SK-N-SH treated with all-trans-retinoic acid at 6 μM for 48 hours (cell line): ENCODE data around the gene RHCE.

ENCODE experiments used
- ATAC-seq: fragments of 200-7000 bp; cut with Tn5 transposase; 3 replicates; pipeline ENCODE4 v1.9.1; 2020; ENCODE audit warnings: mild to moderate bottlenecking, moderate library complexity
- ARNTL ChIP-seq: fragments of 450-650 bp; formaldehyde crosslinking; IDR thresholded peaks from 2 replicates; pipeline ENCODE4 v1.5.0; 2020; ENCODE audit warnings: low read depth, mild to moderate bottlenecking, moderate library complexity, borderline replicate concordance
- BACH2 ChIP-seq: fragments of 250-450 bp; sonication (Bioruptor Pico); IDR thresholded peaks from 2 replicates; pipeline ENCODE4 v1.9.0; 2021; ENCODE audit warnings: mild to moderate bottlenecking, borderline replicate concordance
- CREB5 ChIP-seq: fragments of 250-450 bp; sonication (Bioruptor Pico); IDR thresholded peaks from 2 replicates; pipeline ENCODE4 v1.5.1; 2020; ENCODE audit warnings: low read depth, mild to moderate bottlenecking, moderate library complexity
- CSDC2 ChIP-seq: fragments of 250-450 bp; sonication (Bioruptor Pico); IDR thresholded peaks from 2 replicates; pipeline ENCODE4 v1.5.0; 2020; ENCODE audit warnings: mild to moderate bottlenecking, moderate library complexity
- CSRNP3 ChIP-seq: fragments of 250-450 bp; sonication (Bioruptor Pico); IDR thresholded peaks from 2 replicates; pipeline ENCODE4 v1.5.1; 2021; ENCODE audit warnings: mild to moderate bottlenecking, moderate library complexity
- ESRRG ChIP-seq: fragments of 250-450 bp; sonication (Bioruptor Pico); IDR thresholded peaks from 2 replicates; pipeline ENCODE4 v1.6.1; 2021; ENCODE audit warnings: mild to moderate bottlenecking
- GLIS3 ChIP-seq: fragments of 250-450 bp; sonication (Bioruptor Pico); IDR thresholded peaks from 2 replicates; pipeline ENCODE4 v1.5.0; 2020; ENCODE audit warnings: mild to moderate bottlenecking, moderate library complexity
- ISL1 ChIP-seq: fragments of 250-450 bp; sonication (Bioruptor Pico); IDR thresholded peaks from 2 replicates; pipeline ENCODE4 v2.1.2; 2022; ENCODE audit warnings: mild to moderate bottlenecking, moderate library complexity
- OSR1 ChIP-seq: fragments of 250-450 bp; sonication (Bioruptor Pico); IDR thresholded peaks from 2 replicates; pipeline ENCODE4 v1.8.0; 2022; ENCODE audit warnings: moderate library complexity, mild to moderate bottlenecking, inconsistent platforms
- PPARA ChIP-seq: fragments of 250-450 bp; sonication (Bioruptor Pico); IDR thresholded peaks from 2 replicates; pipeline ENCODE4 v1.5.0; 2020; ENCODE audit warnings: mild to moderate bottlenecking, borderline replicate concordance
- RARB ChIP-seq: fragments of 250-450 bp; sonication (Bioruptor Pico); IDR thresholded peaks from 2 replicates; pipeline ENCODE4 v1.8.0; 2021; ENCODE audit warnings: mild to moderate bottlenecking, moderate library complexity
- SNAI2 ChIP-seq: fragments of 250-450 bp; sonication (Bioruptor Pico); IDR thresholded peaks from 2 replicates; pipeline ENCODE4 v1.5.0; 2020; ENCODE audit warnings: mild to moderate bottlenecking, moderate library complexity
- TCF4 ChIP-seq: fragments of 250-450 bp; sonication (Bioruptor Pico); IDR thresholded peaks from 2 replicates; pipeline ENCODE4 v1.8.0; 2021; ENCODE audit warnings: mild to moderate bottlenecking, moderate library complexity, borderline replicate concordance
- TOX ChIP-seq: fragments of 250-450 bp; sonication (Bioruptor Pico); IDR thresholded peaks from 2 replicates; pipeline ENCODE4 v1.8.0; 2021; ENCODE audit warnings: mild to moderate bottlenecking, moderate library complexity, borderline replicate concordance
- TSHZ2 ChIP-seq: fragments of 250-450 bp; sonication (Bioruptor Pico); IDR thresholded peaks from 2 replicates; pipeline ENCODE4 v1.5.0; 2020; ENCODE audit warnings: mild to moderate bottlenecking, moderate library complexity
- ZC3H10 ChIP-seq: fragments of 250-450 bp; sonication (Bioruptor Pico); IDR thresholded peaks from 2 replicates; pipeline ENCODE4 v1.5.1; 2021; ENCODE audit warnings: mild to moderate bottlenecking, moderate library complexity
- ZFP3 ChIP-seq: fragments of 250-450 bp; sonication (Bioruptor Pico); IDR thresholded peaks from 2 replicates; pipeline ENCODE4 v1.5.0; 2020; ENCODE audit warnings: mild to moderate bottlenecking, moderate library complexity
- ZFP30 ChIP-seq: fragments of 450-650 bp; formaldehyde crosslinking; IDR thresholded peaks from 2 replicates; pipeline ENCODE4 v1.5.0; 2022; ENCODE audit warnings: mild to moderate bottlenecking, moderate library complexity
- ZNF565 ChIP-seq: fragments of 450-650 bp; formaldehyde crosslinking; conservative IDR thresholded peaks from 2 replicates; pipeline ENCODE4 v1.5.0; 2020; ENCODE audit warnings: low read depth, mild to moderate bottlenecking, moderate library complexity
- ZNF70 ChIP-seq: fragments of 450-650 bp; formaldehyde crosslinking; IDR thresholded peaks from 2 replicates; pipeline ENCODE4 v1.5.0; 2020; ENCODE audit warnings: mild to moderate bottlenecking, moderate library complexity
- ZNF8 ChIP-seq: fragments of 450-650 bp; formaldehyde crosslinking; IDR thresholded peaks from 2 replicates; pipeline ENCODE4 v1.5.0; 2020; ENCODE audit warnings: mild to moderate bottlenecking, moderate library complexity
- TF ChIP-seq, protein P1 (sequence below): fragments of 250-450 bp; sonication (Bioruptor Pico); IDR thresholded peaks from 2 replicates; pipeline ENCODE4 v1.8.0; 2020; ENCODE audit warnings: mild to moderate bottlenecking, moderate library complexity, borderline replicate concordance

RHCE gene

GRCh38 chr1:25430967-25431881 lies 10.6 kb upstream of the RHCE start (continued):
- TF ChIP-seq CREB5 (CRISPR knock-in tag) (no peak), CSDC2 (CRISPR knock-in tag) (no peak), ESRRG (CRISPR knock-in tag) (no peak), RARB (no peak), ZNF8 (no peak), ZNF565 (CRISPR knock-in tag) (no peak), ISL1 (CRISPR knock-in tag) (no peak), ZC3H10 (CRISPR knock-in tag) (no peak), BACH2 (CRISPR knock-in tag) (no peak)
- TF ChIP-seq, all 23 proteins: peak for 0

GRCh38 chr1:25430073-25430966 lies 9.7 kb upstream of the RHCE start, which contains the start of gene MACO1:
MACO1 (plus strand) TSS chr1:25430897; CDS start chr1:25431099, 202 bp downstream.
- peak; percentile 96 for ATAC-seq
- no peak for TF ChIP-seq ZNF8
- TF ChIP-seq TOX (CRISPR knock-in tag) = no peak
- TF ChIP-seq TCF4 = no peak
- TF ChIP-seq PPARA = no peak

- no peak for TF ChIP-seq OSR1 (CRISPR knock-in tag)
- no peak for TF ChIP-seq CSDC2 (CRISPR knock-in tag)
- TF ChIP-seq ZFP30 (CRISPR knock-in tag) = no peak
- TF ChIP-seq ZNF565 (CRISPR knock-in tag) = no peak
- TF ChIP-seq, all 23 proteins: peak for 0
Measured at GRCh38 chr1:25428475-25429166, 8.0 kb upstream of the RHCE start.

DNA sequence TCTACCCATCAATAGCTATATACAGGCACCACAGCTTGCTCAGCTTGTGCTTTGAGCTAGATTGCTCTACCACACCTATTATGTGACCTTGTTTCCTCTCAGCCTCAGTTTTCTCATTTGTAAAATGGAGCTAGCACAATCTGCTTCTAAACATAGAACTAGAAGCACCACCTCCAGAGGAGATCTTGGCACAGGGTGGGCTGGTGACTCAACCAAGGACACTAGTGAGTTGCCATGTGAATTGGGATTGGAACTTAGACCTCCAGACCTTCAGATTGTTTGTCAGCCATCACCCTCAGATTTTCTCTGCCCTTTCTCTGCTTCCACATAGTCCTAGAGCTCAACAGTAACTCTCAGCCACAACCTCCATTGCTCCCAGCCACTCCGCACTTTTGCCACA lies 7.1 kb upstream of the RHCE start:
- no peak for TF ChIP-seq ZNF70 (CRISPR knock-in tag)
- TF ChIP-seq TCF4 = no peak
- no peak for TF ChIP-seq RARB
- TF ChIP-seq ESRRG (CRISPR knock-in tag) = no peak
- no peak for TF ChIP-seq ZC3H10 (CRISPR knock-in tag)
- TF ChIP-seq ARNTL = no peak
- no peak for TF ChIP-seq TSHZ2 (CRISPR knock-in tag)
- no peak for TF ChIP-seq TOX (CRISPR knock-in tag)
- no peak for TF ChIP-seq GLIS3 (CRISPR knock-in tag)
- no peak for TF ChIP-seq BACH2 (CRISPR knock-in tag)
- TF ChIP-seq CSDC2 (CRISPR knock-in tag) = no peak
- no peak for TF ChIP-seq PPARA
- no peak for TF ChIP-seq SNAI2 (CRISPR knock-in tag)
- no peak for TF ChIP-seq OSR1 (CRISPR knock-in tag)
- no peak for TF ChIP-seq ZFP3 (CRISPR knock-in tag)
- no peak for TF ChIP-seq CSRNP3 (CRISPR knock-in tag)
- TF ChIP-seq ZNF8 = no peak
- TF ChIP-seq CREB5 (CRISPR knock-in tag) = no peak
- TF ChIP-seq ZFP30 (CRISPR knock-in tag) = no peak
- TF ChIP-seq, protein P1, sequence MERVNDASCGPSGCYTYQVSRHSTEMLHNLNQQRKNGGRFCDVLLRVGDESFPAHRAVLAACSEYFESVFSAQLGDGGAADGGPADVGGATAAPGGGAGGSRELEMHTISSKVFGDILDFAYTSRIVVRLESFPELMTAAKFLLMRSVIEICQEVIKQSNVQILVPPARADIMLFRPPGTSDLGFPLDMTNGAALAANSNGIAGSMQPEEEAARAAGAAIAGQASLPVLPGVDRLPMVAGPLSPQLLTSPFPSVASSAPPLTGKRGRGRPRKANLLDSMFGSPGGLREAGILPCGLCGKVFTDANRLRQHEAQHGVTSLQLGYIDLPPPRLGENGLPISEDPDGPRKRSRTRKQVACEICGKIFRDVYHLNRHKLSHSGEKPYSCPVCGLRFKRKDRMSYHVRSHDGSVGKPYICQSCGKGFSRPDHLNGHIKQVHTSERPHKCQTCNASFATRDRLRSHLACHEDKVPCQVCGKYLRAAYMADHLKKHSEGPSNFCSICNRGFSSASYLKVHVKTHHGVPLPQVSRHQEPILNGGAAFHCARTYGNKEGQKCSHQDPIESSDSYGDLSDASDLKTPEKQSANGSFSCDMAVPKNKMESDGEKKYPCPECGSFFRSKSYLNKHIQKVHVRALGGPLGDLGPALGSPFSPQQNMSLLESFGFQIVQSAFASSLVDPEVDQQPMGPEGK (CRISPR knock-in tag) = no peak
- ATAC-seq = no peak

More at GRCh38 chr1:25428475-25429166, 8.0 kb upstream of the RHCE start:
- ATAC-seq = no peak
